A549 treated with ZK216348 at 1 μM for 4 hours (cell line): ENCODE data around the gene GCSAML. TPM values are rescaled to one million over a fixed set of nuclear protein-coding genes. Genes with fewer than 3 reads are reported as not detected.

Experiments
- total RNA-seq: library from RNA; stranded (reverse); fragments of 200-300 nt; extraction: Qiagen RNA extraction; gene quantifications from 5 replicates; pipeline ENCODE4 v1.2.3, GENCODE V29; 2022; ENCODE audit warnings: low read depth

Gene GCSAML
- total RNA-seq, result not detected in 5 replicates

DNA sequence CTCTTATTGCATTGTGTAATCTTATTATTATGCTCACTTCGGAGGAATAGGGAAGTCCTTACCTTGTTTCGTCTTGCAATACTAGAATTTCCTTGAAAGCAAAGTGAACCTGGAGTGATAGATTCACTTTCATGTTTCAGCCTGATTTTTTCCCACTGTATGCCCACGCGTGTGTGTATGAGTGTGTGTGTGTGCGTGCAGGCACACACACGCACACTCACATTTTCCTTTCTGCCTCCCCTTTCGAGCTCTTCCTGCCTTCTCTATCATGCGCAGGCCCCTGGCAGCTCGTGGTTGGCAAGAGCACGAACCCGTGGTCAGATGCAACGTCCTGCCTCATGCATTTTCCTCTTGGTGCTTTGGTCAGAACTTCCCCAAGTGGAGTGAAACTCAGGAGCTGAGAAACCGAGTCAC is at the start of gene GCSAML:
GCSAML (plus strand) TSS at position 366 of the 414 bp plus-strand sequence. CDS start 58 bp downstream, outside the sequence.

DNA sequence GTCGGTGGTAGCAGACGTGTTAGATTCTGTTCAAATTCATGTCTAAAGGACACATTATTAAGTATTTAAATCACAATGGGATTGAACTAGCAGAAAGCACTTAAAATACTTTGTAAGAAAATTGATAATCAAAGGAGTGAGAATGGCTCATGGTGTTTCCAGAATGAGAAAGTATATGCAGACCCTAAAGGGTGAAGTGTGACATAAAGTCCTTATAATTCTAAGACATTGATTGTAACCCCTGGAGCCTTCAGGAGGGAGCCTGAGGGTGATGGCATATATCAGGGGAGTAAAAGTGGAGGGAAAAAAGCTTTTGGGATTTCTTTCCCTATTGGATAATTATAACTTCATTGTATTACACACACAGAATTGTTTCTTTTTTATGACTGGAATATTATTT is 12.6 kb upstream of the GCSAML start, which contains the start of gene OR2C3:
OR2C3 (minus strand) TSS at position 101 of the 400 bp plus-strand sequence. CDS start 3,929 bp downstream, outside the sequence.

DNA sequence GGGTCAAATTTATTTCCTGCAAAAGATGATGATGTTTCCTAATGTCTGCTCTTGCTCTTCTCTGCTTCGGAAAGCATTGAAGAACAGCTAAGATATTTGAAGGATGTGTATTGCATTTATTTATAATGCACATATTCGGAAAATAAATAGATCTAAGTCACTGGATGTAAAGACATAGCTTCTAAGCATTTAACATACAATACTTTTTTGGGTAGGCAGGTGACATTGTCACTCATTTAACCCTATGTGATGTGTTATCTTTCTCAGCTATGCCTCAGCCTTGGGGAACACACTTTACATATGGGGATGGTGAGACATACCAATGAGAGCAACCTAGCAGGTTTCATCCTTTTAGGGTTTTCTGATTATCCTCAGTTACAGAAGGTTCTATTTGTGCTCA is 39.1 kb downstream of the GCSAML start, which contains the start of gene OR2G2:
OR2G2 (plus strand) TSS at position 301 of the 400 bp plus-strand sequence; CDS start at position 301, 0 bp downstream.

GRCh38 chr1:247605286-247605685 is 56.4 kb downstream of the GCSAML start, which contains the start of gene OR2G3:
Gene OR2G3 (plus strand): TSS chr1:247605586. CDS start chr1:247605586, 0 bp downstream.

Other genes starting within 250 kb of the GCSAML start
- 12.6 to 21.5 TPM (median 17.4 TPM) in 5 replicates for gene ZNF496, start 217.3 kb upstream of the GCSAML start, total RNA-seq
- gene NLRP3, start 133.0 kb upstream of the GCSAML start, total RNA-seq, result not detected in 5 replicates
- not detected in 5 replicates for gene OR2B11, start 91.0 kb upstream of the GCSAML start, total RNA-seq
- gene OR2C3, start 12.7 kb upstream of the GCSAML start, total RNA-seq, result not detected in 5 replicates
- gene OR2G2, start 39.2 kb downstream of the GCSAML start, total RNA-seq, result not detected in 5 replicates
- gene OR2G3, start 56.5 kb downstream of the GCSAML start, total RNA-seq, result not detected in 5 replicates
- gene OR13G1, start 130.6 kb downstream of the GCSAML start, total RNA-seq, result not detected in 5 replicates
- gene OR6F1, start 167.5 kb downstream of the GCSAML start, total RNA-seq, result not detected in 5 replicates
- not detected in 5 replicates for gene OR14K1, start 189.5 kb downstream of the GCSAML start, total RNA-seq
- not detected in 5 replicates for gene OR14A2, start 199.0 kb downstream of the GCSAML start, total RNA-seq
- gene OR1C1, start 211.4 kb downstream of the GCSAML start, total RNA-seq, result not detected in 5 replicates